HG03280 (cell line): Measurements from ENCODE around the gene UPF2.

Experiments
- ATAC-seq: cut with Tn5 transposase; IDR thresholded peaks from one replicate; pipeline ENCODE4 v1.9.1; 2021; ENCODE audit warnings: mild to moderate bottlenecking, moderate library complexity; ENCODE audit not compliant: unreplicated experiment

The UPF2 gene

GRCh38 chr10:11962176-11962575 is 80.4 kb downstream of the UPF2 start:
- no peak for ATAC-seq

GRCh38 chr10:11961771-11962170 is 80.8 kb downstream of the UPF2 start:
- no peak for ATAC-seq

- no peak for ATAC-seq
Observed at GRCh38 chr10:11959966-11960365, 82.6 kb downstream of the UPF2 start.

GRCh38 chr10:11958956-11959355 is 83.7 kb downstream of the UPF2 start:
- ATAC-seq: no peak

GRCh38 chr10:11951695-11952094 is 90.9 kb downstream of the UPF2 start:
- ATAC-seq: no peak

- ATAC-seq: no peak
Observed at GRCh38 chr10:11950325-11951018, 92.1 kb downstream of the UPF2 start.

- ATAC-seq: no peak
Observed at GRCh38 chr10:11949152-11949551, 93.5 kb downstream of the UPF2 start.

- no peak for ATAC-seq
Observed at GRCh38 chr10:11946652-11947051, 96.0 kb downstream of the UPF2 start.

- no peak for ATAC-seq
Observed at GRCh38 chr10:11936389-11937152, 106.0 kb downstream of the UPF2 start.

GRCh38 chr10:11934262-11934661 is 108.3 kb downstream of the UPF2 start:
- no peak for ATAC-seq

- no peak for ATAC-seq
Observed at GRCh38 chr10:11933577-11934223, 108.9 kb downstream of the UPF2 start.

- ATAC-seq: no peak
Observed at GRCh38 chr10:11931038-11931437, 111.6 kb downstream of the UPF2 start.

GRCh38 chr10:11930312-11930978 is 112.2 kb downstream of the UPF2 start:
- no peak for ATAC-seq

GRCh38 chr10:11927746-11928145 is 114.9 kb downstream of the UPF2 start:
- no peak for ATAC-seq

- ATAC-seq: no peak
Observed at GRCh38 chr10:11921800-11922392, 120.7 kb downstream of the UPF2 start.

GRCh38 chr10:11919271-11919670 is 123.3 kb downstream of the UPF2 start:
- ATAC-seq: no peak

- ATAC-seq: no peak
Observed at GRCh38 chr10:11918384-11918783, 124.2 kb downstream of the UPF2 start.

- no peak for ATAC-seq
Observed at GRCh38 chr10:11913079-11913641, 129.4 kb downstream of the UPF2 start.

GRCh38 chr10:11910102-11910501 is 132.5 kb downstream of the UPF2 start:
- ATAC-seq: no peak

- no peak for ATAC-seq
Observed at GRCh38 chr10:11909618-11910017, 133.0 kb downstream of the UPF2 start.

GRCh38 chr10:11908991-11909390 is 133.6 kb downstream of the UPF2 start:
- ATAC-seq: no peak
